Activated CD4-positive, alpha-beta T cell treated with anti-CD3 and anti-CD28 coated beads for 4 hours (primary cell): ENCODE measurements around the gene TAPBPL.
A peak's percentile ranks its signal among the peaks of the same experiment; 100 is the strongest.
"Not testable (repeated sequence)": the region's sequence is repeated elsewhere in the genome, so short reads cannot be mapped to it uniquely, and the experiment has no call there.

Experiments used
- DNase-seq, 2 donors: peaks; one replicate each; pipeline ENCODE4 v3.0.0-alpha.2; 2020

The TAPBPL gene

DNA sequence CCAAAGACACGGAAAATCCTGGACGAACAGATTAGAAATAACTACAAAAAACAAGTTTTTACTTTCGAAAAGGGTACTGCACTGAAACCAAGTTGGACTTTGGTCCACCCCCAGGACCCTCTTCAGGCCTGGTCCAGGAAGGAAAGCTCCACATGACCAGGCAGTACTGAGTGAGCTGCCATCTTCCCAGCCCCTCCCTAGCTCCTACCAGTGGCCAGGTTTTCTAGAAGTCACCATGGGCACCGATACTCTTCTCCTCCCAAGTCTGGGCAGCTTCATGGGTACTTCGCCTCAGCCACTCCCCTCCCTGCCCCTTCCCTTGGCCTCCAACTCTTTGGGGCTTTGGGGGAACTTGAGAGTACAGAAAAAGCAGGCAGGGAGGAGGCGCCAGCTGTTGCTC is 12.0 kb downstream of the TAPBPL start:
- no peak for DNase-seq

GRCh38 chr12:6464531-6464930 is 12.7 kb downstream of the TAPBPL start:
- no peak for DNase-seq

GRCh38 chr12:6465467-6466183 is 13.8 kb downstream of the TAPBPL start:
- peak in 1 of 2 donors; percentile 61 for DNase-seq

GRCh38 chr12:6466184-6466573 is 14.3 kb downstream of the TAPBPL start:
- DNase-seq, result no peak

- not testable (repeated sequence) for DNase-seq
Observed at GRCh38 chr12:6466751-6467150, 14.9 kb downstream of the TAPBPL start.

DNA sequence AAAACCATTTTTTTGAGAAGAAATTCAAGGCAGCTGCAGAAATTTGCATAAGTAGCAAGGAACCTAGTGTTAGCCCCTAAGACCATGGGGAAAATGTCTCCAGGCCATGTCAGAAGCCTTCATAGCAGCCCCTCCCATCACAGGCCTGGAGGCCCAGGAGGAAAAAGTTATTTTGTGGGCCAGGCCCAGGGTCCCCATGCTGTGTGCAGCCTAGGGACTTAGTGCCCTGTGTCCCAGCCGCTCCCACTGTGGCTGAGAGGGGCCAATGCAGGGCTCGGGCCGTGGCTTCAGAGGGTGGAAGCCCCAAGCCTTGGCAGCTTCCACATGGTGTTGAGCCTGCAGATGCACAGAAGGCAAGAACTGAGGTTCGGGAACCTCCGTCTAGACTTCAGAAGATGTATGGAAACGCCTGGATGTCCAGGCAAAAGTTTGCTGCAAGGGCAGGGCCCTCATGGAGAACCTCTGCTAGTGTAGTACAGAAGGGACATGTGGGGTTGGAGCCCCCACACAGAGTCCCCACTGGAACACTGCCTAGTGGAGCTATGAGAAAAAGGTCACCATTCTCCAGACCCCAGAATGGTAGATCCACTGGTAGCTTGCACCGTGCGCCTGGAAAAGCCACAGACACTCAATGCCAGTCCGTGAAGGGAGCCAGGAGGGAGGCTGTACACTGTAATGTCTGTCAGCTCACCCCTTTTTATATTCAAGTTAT is 15.9 kb downstream of the TAPBPL start:
- not testable (repeated sequence) for DNase-seq

DNA sequence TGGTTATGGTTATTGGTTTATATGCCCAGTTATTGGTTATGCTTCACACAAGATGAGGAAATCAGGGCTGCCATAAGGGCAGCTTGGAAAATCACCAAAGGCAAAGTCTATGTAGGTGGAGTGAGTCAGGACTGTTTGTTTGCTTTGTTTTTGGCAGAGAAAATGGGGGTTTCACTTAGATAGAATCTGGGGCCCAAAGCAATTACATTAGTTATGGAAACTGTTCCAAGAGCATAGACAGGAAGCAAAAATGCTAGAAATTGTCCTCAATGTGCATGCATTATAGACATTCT is 16.4 kb downstream of the TAPBPL start:
- no peak for DNase-seq

- DNase-seq, result no peak
Observed at GRCh38 chr12:6469092-6469491, 17.2 kb downstream of the TAPBPL start.

DNA sequence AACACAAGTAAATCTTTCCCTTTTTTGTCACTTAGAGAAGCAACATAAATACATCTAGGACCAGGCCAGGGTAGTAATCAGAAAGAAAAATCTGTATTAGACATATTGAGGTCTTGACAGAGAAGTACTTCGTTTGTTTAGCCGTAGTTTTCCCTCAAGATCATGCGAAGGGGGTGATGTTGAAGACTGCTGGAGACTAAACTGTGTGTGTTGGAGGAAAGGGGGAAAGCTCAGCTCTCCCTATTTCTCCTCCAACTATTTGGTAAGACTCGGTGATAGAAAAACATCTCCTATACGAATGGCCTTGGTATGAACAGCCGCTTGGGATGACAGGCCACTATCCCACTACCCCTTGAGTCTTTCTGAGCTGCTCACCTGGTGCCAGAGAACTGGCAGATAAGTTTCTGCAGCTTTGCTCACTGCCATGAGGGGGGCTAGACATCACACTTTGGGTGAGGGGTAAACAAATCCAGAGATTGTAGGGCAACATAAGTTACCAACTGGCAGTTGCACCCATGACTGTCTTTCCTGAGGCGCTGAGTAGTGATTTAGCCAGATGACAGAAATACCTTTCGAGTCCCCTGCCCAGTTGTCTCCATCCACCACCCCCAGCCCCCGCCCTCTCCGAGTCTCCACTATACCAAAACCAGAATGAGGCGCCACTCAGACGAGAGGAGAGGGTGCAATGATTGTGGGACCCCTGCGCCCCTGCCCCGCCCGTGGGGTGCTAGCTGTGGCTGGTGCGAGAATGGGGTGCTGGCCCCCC is 17.9 kb downstream of the TAPBPL start:
- no peak for DNase-seq

DNA sequence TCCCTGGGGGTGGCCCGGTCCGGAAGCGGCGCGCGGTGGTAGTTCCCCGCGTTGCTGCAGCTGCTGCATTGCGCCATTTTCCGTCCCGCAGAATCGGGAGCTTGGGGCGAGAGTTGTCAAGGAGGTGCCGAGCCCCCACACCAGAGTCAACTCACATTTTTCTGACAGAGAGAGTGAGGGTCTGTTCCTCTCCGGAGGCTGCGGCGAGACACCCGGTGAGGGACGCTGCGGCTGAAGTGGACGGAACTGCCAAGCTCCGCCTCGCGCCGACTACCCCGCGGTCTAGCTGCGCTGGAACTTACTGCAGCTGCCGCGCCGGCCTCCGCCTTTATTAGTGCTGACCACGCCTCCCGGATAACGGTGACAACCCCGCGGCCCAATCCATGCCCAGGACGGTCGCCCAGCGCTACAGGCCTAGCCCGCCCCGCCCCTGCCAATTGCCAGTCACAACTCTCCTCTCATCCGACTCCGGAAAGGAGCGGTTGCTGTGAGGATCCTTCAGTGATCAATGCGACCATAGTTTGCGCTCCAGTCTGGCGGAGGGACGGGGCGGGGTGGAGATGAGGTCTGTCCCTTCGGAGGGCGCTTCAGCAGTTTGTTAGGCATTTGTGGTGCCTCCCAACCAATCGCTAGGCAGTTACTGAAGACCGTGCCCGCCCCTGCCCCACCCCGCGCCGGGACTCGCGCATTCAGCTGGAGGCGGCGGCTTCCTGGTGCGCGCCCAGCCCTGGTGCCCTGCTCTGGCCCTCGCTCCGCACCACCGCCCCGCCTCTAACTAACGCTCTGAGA is 18.7 kb downstream of the TAPBPL start, which contains the start of gene VAMP1:
VAMP1 (minus strand) TSS at position 303 of the 789 bp plus-strand sequence; CDS start at position 157, 146 bp downstream.
- DNase-seq, result peak; percentile 96 to 97

GRCh38 chr12:6471989-6472360 is 20.1 kb downstream of the TAPBPL start:
- no peak for DNase-seq

DNA sequence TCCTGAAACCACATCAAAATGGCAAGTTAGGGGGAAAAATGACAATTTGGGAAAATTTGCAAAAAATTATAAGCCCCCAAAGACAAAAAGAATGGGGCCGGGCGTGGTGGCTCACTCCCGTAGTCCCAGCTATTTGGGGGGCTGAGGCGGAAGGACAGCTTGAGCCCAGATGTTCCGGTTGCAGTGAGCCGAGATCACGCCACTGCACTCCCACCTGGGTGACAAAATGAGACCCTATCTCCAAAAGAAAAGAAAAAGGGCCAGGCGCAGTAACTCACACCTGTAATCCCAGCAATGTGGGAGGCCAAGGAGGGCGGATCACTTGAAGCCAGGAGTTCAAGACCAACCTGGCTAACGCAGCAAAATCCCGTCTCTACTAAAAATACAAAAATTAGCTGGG is 20.6 kb downstream of the TAPBPL start:
- no peak for DNase-seq

DNA sequence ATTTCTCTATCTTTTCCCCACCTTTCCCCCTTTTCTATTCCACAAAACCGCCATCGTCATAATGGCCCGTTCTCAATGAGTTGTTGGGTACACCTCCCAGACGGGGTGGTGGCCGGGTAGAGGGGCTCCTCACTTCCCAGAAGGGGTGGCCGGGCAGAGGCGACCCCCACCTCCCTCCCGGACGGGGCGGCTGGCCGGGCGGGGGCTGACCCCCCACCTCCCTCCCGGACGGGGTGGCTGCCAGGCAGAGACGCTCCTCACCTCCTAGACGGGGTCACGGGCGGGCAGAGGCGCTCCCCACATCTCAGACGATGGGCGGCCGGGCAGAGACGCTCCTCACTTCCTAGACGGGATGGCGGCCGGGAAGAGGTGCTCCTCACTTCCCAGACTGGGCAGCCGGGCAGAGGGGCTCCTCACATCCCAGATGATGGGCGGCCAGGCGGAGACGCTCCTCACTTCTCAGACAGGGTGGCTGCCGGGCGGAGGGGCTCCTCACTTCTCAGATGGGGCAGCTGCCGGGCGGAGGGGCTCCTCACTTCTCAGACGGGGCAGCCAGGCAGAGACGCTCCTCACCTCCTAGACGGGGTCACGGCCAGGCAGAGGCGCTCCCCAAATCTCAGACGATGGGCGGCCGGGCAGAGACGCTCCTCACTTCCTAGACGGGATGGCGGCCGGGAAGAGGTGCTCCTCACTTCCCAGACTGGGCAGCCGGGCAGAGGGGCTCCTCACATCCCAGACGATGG is 23.6 kb downstream of the TAPBPL start:
- DNase-seq, result not testable (repeated sequence)

DNA sequence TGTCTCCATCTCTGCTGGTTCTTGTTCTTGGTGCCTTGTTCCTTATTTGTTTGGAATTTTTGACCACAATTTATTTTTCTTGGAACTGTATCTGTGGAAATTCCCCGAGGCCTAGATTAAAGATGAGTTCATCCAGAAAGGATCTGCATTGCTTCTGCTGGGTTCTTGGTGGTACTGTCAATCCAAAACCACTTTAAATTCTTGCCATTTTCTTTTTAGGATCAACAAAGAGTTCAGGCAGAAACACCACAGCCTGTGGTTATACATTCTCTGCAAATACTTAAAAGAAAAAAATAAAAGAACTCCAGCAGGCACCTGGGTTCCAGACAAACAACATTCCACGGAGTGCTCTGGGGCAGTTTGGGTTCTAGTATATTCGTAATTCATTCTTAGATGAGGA is 24.6 kb downstream of the TAPBPL start:
- no peak for DNase-seq

DNA sequence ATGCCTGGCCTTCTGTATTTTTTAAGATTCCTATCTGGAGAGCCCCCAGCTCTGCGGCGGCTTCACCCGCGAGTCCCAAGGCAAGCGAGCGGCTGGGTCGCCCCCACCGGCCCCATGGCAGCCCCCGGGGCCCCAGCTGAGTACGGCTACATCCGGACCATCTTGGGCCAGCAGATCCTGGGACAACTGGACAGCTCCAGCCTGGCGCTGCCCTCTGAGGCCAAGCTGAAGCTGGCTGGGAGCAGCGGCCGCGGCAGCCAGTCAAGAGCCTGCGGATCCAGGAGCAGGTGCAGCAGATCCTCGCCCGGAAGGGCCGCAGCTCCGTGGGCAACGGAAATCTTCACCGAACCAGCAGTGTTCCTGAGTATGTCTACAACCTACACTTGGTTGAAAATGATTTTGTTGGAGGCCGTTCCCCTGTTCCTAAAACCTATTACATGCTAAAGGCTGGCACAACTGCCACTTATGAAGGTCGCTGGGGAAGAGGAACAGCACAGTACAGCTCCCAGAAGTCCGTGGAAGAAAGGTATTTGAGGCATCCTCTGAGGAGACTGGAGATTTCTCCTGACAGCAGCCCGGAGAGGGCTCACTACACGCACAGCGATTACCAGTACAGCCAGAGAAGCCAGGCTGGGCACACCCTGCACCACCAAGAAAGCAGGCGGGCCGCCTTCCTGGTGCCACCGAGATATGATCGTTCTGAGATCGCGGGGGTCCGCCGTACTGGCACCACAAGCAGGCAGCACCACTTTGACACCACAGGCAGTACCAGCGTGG is 25.9 kb downstream of the TAPBPL start:
- not testable (repeated sequence) for DNase-seq

- no peak for DNase-seq
Observed at GRCh38 chr12:6478416-6478815, 26.6 kb downstream of the TAPBPL start.

DNA sequence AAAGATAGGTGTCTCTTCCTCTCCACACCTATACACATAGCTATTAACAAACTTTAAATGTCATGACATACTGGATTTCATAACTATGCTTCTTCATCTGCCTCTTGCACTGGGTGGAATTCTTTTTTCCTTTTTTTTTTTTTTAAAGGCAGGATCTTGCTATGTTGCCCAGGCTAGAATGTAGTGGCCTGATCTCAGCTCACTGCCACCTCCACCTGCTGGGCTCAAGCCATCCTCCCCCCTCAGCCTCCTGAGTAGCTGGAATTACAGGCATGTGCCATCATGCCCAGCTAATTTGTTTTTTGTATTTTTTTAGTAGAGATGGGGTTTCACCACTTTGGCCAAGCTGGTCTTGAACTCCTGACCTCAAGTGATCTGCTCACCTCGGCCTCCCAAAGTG is 36.4 kb downstream of the TAPBPL start:
- DNase-seq, result no peak

DNA sequence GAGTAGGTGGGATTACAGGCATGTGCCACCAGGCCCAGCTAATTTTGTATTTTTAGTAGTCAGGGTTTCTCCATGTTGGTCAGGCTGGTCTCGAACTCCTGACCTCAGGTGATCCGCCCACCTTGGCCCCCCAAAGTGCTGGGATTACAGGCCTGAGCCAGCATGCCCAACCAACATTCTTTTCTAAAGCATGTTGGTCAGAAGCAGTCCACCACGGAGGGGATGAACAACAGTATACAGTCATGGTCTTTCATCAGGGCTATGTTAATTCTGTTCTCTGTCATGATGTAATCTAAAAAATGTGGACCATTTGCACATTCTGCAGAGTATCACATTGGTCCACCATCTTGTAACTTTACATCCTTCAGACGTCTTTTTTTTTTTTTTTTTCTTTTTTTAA is 37.6 kb downstream of the TAPBPL start:
- DNase-seq, result no peak

- DNase-seq, result not testable (repeated sequence)
Observed at GRCh38 chr12:6490673-6491072, 38.8 kb downstream of the TAPBPL start.

GRCh38 chr12:6492838-6493496 is 41.1 kb downstream of the TAPBPL start, which contains the start of gene MRPL51:
TSS of gene MRPL51 (minus strand) at chr12:6493262. CDS start at chr12:6493136, 126 bp downstream.
- DNase-seq, result peak; percentile 93 to 98
